HEK293 (cell line): ENCODE results near the gene ALDH1B1.

ENCODE experiments used
- CTCF ChIA-PET: fragments of 350-600 bp; formaldehyde crosslinking; extraction: SDS; loops from one replicate; lab custom pipeline; 2021; ENCODE audit warnings: antibody characterized with exemption; lab: Yijun Ruan, JAX
- POLR2A ChIA-PET: fragments of 300-600 bp; formaldehyde crosslinking; extraction: SDS; loops from one replicate; lab custom pipeline; 2020; ENCODE audit warnings: antibody characterized with exemption, inconsistent platforms; lab: Yijun Ruan, JAX
- H3K27ac ChIP-seq: fragments of 200-500 bp; sonication (Bioruptor generic); 2 replicates; pipeline ENCODE4 v1.5.1; 2014; ENCODE audit warnings: low read depth, low read length, control low read depth, inconsistent platforms; ENCODE audit errors: extremely low read depth
- H3K36me3 ChIP-seq, 2 experiments: fragments of 200-500 bp in 1 of 2; sonication (Bioruptor generic) in 1 of 2; 1 replicate in 1 of 2; 2 replicates in 1 of 2; pipeline ENCODE4 v1.5.1; 2014 to 2017; ENCODE audit warnings: inconsistent platforms in 2 of 2, low read length in 2 of 2; ENCODE audit not compliant: control insufficient read depth in 2 of 2, insufficient read depth in 1 of 2
- H3K4me1 ChIP-seq: fragments of 200-500 bp; sonication (Bioruptor generic); 2 replicates; pipeline ENCODE4 v1.5.1; 2014; ENCODE audit warnings: mild to moderate bottlenecking, low read length, inconsistent platforms; ENCODE audit not compliant: control insufficient read depth, insufficient read depth
- H3K4me3 ChIP-seq: 2 replicates; pipeline ENCODE4 v1.5.1; 2011; ENCODE audit warnings: low read depth, mild to moderate bottlenecking, control low read depth, low read length, moderate library complexity
- H3K9me3 ChIP-seq: fragments of 200-500 bp; sonication (Bioruptor generic); 2 replicates; pipeline ENCODE4 v1.5.1; 2014; ENCODE audit warnings: low read depth, low read length, inconsistent platforms; ENCODE audit not compliant: control insufficient read depth, insufficient read depth
- HOXA7 ChIP-seq: sonication (generic); formaldehyde crosslinking; IDR thresholded peaks from 2 replicates; pipeline ENCODE4 v1.8.1; 2022; ENCODE audit warnings: missing genetic modification reagents, borderline replicate concordance
- KLF1 ChIP-seq: fragments of 450-650 bp; formaldehyde crosslinking; IDR thresholded peaks from 2 replicates; pipeline ENCODE4 v1.5.1; 2016; ENCODE audit warnings: missing biosample characterization, missing genetic modification characterization
- KLF8 ChIP-seq: fragments of 450-650 bp; formaldehyde crosslinking; IDR thresholded peaks from 2 replicates; pipeline ENCODE4 v1.5.1; 2016; ENCODE audit warnings: missing biosample characterization, missing genetic modification characterization
- SALL2 ChIP-seq: fragments of 450-650 bp; formaldehyde crosslinking; IDR thresholded peaks from 2 replicates; pipeline ENCODE4 v1.5.0; 2017; ENCODE audit warnings: missing biosample characterization, mild to moderate bottlenecking, missing genetic modification characterization, borderline replicate concordance
- ZNF121 ChIP-seq: fragments of 450-650 bp; formaldehyde crosslinking; IDR thresholded peaks from 2 replicates; pipeline ENCODE4 v1.5.1; 2016; ENCODE audit warnings: missing biosample characterization, missing genetic modification characterization
- ZNF140 ChIP-seq: fragments of 450-650 bp; formaldehyde crosslinking; IDR thresholded peaks from 2 replicates; pipeline ENCODE4 v1.5.1; 2016; ENCODE audit warnings: missing biosample characterization, missing genetic modification characterization
- ZNF302 ChIP-seq: fragments of 450-650 bp; formaldehyde crosslinking; IDR thresholded peaks from 2 replicates; pipeline ENCODE4 v1.5.1; 2016; ENCODE audit warnings: missing biosample characterization, missing genetic modification characterization, low read depth
- ZNF423 ChIP-seq: fragments of 450-650 bp; formaldehyde crosslinking; IDR thresholded peaks from 2 replicates; pipeline ENCODE4 v1.5.1; 2016; ENCODE audit warnings: missing biosample characterization, missing genetic modification characterization
- ZNF596 ChIP-seq: fragments of 450-650 bp; IDR thresholded peaks from 2 replicates; pipeline ENCODE4 v1.5.0; 2018; ENCODE audit warnings: missing biosample characterization, mild to moderate bottlenecking, missing genetic modification characterization, moderate library complexity
- ZNF624 ChIP-seq: fragments of 450-650 bp; formaldehyde crosslinking; IDR thresholded peaks from 2 replicates; pipeline ENCODE4 v1.5.1; 2017; ENCODE audit warnings: missing biosample characterization, missing genetic modification characterization
- ZNF670 ChIP-seq: fragments of 450-650 bp; formaldehyde crosslinking; IDR thresholded peaks from 2 replicates; pipeline ENCODE4 v1.5.1; 2016; ENCODE audit warnings: missing biosample characterization, missing genetic modification characterization, low read depth
- ZNF76 ChIP-seq: fragments of 450-650 bp; formaldehyde crosslinking; IDR thresholded peaks from 2 replicates; pipeline ENCODE4; 2016; ENCODE audit warnings: low read depth, missing biosample characterization, missing genetic modification characterization, borderline replicate concordance
- ZNF777 ChIP-seq: fragments of 450-650 bp; formaldehyde crosslinking; IDR thresholded peaks from 2 replicates; pipeline ENCODE4 v1.5.1; 2017; ENCODE audit warnings: missing biosample characterization, missing genetic modification characterization, borderline replicate concordance
- TF ChIP-seq, protein P1 (sequence below): fragments of 450-650 bp; formaldehyde crosslinking; IDR thresholded peaks from 2 replicates; pipeline ENCODE4 v1.5.1; 2016; ENCODE audit warnings: missing biosample characterization, missing genetic modification characterization
- TF ChIP-seq, protein P2 (sequence below): fragments of 450-650 bp; formaldehyde crosslinking; IDR thresholded peaks from 2 replicates; pipeline ENCODE4 v1.5.1; 2016; ENCODE audit warnings: missing biosample characterization, missing genetic modification characterization
- TF ChIP-seq, protein P3 (sequence below): fragments of 450-650 bp; formaldehyde crosslinking; IDR thresholded peaks from 2 replicates; pipeline ENCODE4 v1.5.1; 2016; ENCODE audit warnings: missing biosample characterization, missing genetic modification characterization, borderline replicate concordance
- TF ChIP-seq, protein P4 (sequence below): fragments of 450-650 bp; formaldehyde crosslinking; IDR thresholded peaks from 2 replicates; pipeline ENCODE4 v1.5.1; 2017; ENCODE audit warnings: missing biosample characterization, missing genetic modification characterization

ALDH1B1 gene

DNA sequence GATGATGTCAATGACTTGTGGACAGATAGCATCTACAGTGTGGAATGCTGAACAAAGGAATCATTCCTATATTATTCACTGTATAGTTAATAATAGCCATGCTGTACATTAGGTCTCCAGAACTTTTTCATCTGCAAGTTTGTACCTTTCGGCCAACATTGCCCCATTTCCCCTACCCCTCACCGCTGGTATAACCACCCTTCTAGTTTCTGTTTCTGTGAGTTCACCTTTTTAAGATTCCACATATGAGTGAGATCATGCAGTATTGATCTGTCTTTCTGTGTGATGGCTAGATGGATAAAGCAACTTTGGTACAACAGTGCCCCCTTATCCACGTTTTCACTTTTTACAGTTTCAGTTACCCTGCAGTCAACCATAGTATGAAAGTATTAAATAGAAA is 18.8 kb upstream of the ALDH1B1 start:
- Histone ChIP-seq H3K36me3 (no peaks in the 10 kb centered on the region), H3K4me3 (no peak overlapping the region), H3K27ac (no peak overlapping the region), H3K9me3 (no peaks in the 10 kb centered on the region), H3K4me1 (no peaks in the 10 kb centered on the region)
- ChIA-PET POLR2A (no interaction called here), CTCF (interaction anchor here (0.8 to 1.1 kb wide), 2 partner anchors 27 to 44 kb away, joined by 3 to 8 read pairs; no protein-coding TSS in a partner anchor)
- TF ChIP-seq ZNF624 (tag by site-specific recombination) (no peak), ZNF670 (tag by site-specific recombination) (no peak), ZNF596 (no peak), SALL2 (tag by site-specific recombination) (no peak), ZNF121 (tag by site-specific recombination) (no peak), ZNF423 (tag by site-specific recombination) (no peak), ZNF777 (no peak), ZNF76 (tag by site-specific recombination) (no peak), KLF8 (tag by site-specific recombination) (no peak)
- TF ChIP-seq, protein P1, sequence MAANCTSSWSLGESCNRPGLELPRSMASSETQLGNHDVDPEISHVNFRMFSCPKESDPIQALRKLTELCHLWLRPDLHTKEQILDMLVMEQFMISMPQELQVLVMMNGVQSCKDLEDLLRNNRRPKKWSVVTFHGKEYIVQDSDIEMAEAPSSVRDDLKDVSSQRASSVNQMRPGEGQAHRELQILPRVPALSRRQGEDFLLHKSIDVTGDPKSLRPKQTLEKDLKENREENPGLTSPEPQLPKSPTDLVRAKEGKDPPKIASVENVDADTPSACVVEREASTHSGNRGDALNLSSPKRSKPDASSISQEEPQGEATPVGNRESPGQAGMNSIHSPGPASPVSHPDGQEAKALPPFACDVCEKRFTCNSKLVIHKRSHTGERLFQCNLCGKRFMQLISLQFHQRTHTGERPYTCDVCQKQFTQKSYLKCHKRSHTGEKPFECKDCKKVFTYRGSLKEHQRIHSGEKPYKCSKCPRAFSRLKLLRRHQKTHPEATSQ = no peak
- TF ChIP-seq, protein P2, sequence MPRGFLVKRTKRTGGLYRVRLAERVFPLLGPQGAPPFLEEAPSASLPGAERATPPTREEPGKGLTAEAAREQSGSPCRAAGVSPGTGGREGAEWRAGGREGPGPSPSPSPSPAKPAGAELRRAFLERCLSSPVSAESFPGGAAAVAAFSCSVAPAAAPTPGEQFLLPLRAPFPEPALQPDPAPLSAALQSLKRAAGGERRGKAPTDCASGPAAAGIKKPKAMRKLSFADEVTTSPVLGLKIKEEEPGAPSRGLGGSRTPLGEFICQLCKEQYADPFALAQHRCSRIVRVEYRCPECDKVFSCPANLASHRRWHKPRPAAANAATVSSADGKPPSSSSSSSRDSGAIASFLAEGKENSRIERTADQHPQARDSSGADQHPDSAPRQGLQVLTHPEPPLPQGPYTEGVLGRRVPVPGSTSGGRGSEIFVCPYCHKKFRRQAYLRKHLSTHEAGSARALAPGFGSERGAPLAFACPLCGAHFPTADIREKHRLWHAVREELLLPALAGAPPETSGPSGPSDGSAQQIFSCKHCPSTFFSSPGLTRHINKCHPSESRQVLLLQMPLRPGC (tag by site-specific recombination) = no peak
- TF ChIP-seq, protein P3, sequence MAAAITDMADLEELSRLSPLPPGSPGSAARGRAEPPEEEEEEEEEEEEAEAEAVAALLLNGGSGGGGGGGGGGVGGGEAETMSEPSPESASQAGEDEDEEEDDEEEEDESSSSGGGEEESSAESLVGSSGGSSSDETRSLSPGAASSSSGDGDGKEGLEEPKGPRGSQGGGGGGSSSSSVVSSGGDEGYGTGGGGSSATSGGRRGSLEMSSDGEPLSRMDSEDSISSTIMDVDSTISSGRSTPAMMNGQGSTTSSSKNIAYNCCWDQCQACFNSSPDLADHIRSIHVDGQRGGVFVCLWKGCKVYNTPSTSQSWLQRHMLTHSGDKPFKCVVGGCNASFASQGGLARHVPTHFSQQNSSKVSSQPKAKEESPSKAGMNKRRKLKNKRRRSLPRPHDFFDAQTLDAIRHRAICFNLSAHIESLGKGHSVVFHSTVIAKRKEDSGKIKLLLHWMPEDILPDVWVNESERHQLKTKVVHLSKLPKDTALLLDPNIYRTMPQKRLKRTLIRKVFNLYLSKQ (tag by site-specific recombination) = no peak

DNA sequence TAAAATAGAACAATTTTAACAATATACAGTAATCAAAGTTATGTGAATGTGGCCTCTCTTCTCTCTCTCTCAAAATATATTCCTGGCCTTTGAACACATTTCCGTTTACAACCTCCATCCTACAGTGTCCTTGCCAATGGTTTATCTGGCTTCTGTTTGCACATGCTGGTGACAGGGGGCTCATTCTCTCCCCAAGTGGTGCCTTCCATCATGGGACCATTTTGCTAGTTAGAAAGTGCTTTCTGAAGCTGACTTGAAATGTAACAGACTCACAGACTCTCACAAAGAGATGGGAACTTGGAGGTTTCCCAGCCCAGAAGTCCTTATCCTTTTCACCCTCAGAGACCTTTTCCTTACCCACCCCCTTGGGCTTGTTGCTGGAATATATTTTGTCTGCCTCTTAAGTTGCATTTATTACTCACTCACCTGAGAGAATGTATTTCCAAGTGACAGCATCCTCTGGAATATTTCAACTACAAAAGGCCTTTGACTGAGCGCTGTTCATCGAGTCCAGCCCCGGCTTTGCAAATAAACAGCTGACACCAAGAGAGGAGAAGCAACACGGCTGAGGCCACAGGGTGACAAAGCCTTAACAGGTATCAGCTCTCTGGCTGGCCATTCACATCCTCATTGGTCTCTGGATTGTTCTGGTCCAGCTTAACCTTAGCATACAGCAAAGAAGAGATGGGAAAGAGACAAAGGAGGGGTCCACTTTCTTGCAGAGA is 17.5 kb upstream of the ALDH1B1 start:
- TF ChIP-seq ZNF140 (tag by site-specific recombination) (no peak), ZNF302 (no peak), KLF1 (tag by site-specific recombination) (no peak), HOXA7 (no peak)
- TF ChIP-seq, protein P4, sequence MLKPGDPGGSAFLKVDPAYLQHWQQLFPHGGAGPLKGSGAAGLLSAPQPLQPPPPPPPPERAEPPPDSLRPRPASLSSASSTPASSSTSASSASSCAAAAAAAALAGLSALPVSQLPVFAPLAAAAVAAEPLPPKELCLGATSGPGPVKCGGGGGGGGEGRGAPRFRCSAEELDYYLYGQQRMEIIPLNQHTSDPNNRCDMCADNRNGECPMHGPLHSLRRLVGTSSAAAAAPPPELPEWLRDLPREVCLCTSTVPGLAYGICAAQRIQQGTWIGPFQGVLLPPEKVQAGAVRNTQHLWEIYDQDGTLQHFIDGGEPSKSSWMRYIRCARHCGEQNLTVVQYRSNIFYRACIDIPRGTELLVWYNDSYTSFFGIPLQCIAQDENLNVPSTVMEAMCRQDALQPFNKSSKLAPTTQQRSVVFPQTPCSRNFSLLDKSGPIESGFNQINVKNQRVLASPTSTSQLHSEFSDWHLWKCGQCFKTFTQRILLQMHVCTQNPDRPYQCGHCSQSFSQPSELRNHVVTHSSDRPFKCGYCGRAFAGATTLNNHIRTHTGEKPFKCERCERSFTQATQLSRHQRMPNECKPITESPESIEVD = no peak
- POLR2A ChIA-PET = no interaction called here
- Histone ChIP-seq H3K9me3 (no peaks in the 10 kb centered on the region), H3K27ac (no peak overlapping the region), H3K36me3 (no peaks in the 10 kb centered on the region), H3K4me3 (no peak overlapping the region), H3K4me1 (no peaks in the 10 kb centered on the region)
- CTCF ChIA-PET = interaction anchor here (0.6 to 0.8 kb wide), 4 partner anchors 26 to 1285 kb away, joined by 3 to 5 read pairs (median 4); no protein-coding TSS in a partner anchor
